ENCODE data around the gene CCNQ.

CCNQ gene

GRCh38 chrX:153585827-153586226, 13.1 kb downstream of the CCNQ start:
- no peak overlapping the region for H3K9ac ChIP-seq (ENCODE audit: low read depth in 1 of 2, low read length in 2 of 2)
- H3K27me3 ChIP-seq (ENCODE audit: control insufficient read depth in 1 of 2, insufficient read depth in 2 of 2, low read length in 2 of 2), result no peaks in the 10 kb centered on the region
- peaks cover 7 to 24% of the 10 kb centered on the region in 2 donors for H3K36me3 ChIP-seq (ENCODE audit: control insufficient read depth in 1 of 2, insufficient read depth in 2 of 2, low read length in 2 of 2)
- H3K4me1 ChIP-seq (ENCODE audit: control insufficient read depth in 1 of 2, insufficient read depth in 2 of 2, low read length in 2 of 2), result no peaks in the 10 kb centered on the region
- H3K27ac ChIP-seq (ENCODE audit: low read depth, low read length), result no peak overlapping the region
- no peaks in the 10 kb centered on the region for H3K9me3 ChIP-seq (ENCODE audit: control insufficient read depth in 1 of 2, low read length in 2 of 2)
- H3K4me3 ChIP-seq (ENCODE audit: low read depth in 1 of 2, low read length in 2 of 2), result no peak overlapping the region

- Histone ChIP-seq H3K4me1 (ENCODE audit: control insufficient read depth in 1 of 2, insufficient read depth in 2 of 2, low read length in 2 of 2) (no peaks in the 10 kb centered on the region), H3K4me3 (ENCODE audit: low read depth in 1 of 2, low read length in 2 of 2) (no peak overlapping the region), H3K9me3 (ENCODE audit: control insufficient read depth in 1 of 2, low read length in 2 of 2) (no peaks in the 10 kb centered on the region), H3K27me3 (ENCODE audit: control insufficient read depth in 1 of 2, insufficient read depth in 2 of 2, low read length in 2 of 2) (no peaks in the 10 kb centered on the region), H3K9ac (ENCODE audit: low read depth in 1 of 2, low read length in 2 of 2) (no peak overlapping the region), H3K36me3 (ENCODE audit: control insufficient read depth in 1 of 2, insufficient read depth in 2 of 2, low read length in 2 of 2) (peaks cover 7 to 17% of the 10 kb centered on the region in 2 donors), H3K27ac (ENCODE audit: low read depth, low read length) (no peak overlapping the region)
These were observed 15.5 kb downstream of the CCNQ start for GRCh38 chrX:153583433-153583832.

GRCh38 chrX:153582896-153583295, 16.0 kb downstream of the CCNQ start:
- Histone ChIP-seq H3K36me3 (ENCODE audit: control insufficient read depth in 1 of 2, insufficient read depth in 2 of 2, low read length in 2 of 2) (peaks cover 7 to 12% of the 10 kb centered on the region in 2 donors), H3K9ac (ENCODE audit: low read depth in 1 of 2, low read length in 2 of 2) (no peak overlapping the region), H3K27me3 (ENCODE audit: control insufficient read depth in 1 of 2, insufficient read depth in 2 of 2, low read length in 2 of 2) (no peaks in the 10 kb centered on the region), H3K4me1 (ENCODE audit: control insufficient read depth in 1 of 2, insufficient read depth in 2 of 2, low read length in 2 of 2) (no peaks in the 10 kb centered on the region), H3K27ac (ENCODE audit: low read depth, low read length) (no peak overlapping the region), H3K9me3 (ENCODE audit: control insufficient read depth in 1 of 2, low read length in 2 of 2) (no peaks in the 10 kb centered on the region), H3K4me3 (ENCODE audit: low read depth in 1 of 2, low read length in 2 of 2) (no peak overlapping the region)

- H3K4me3 ChIP-seq (ENCODE audit: low read depth in 1 of 2, low read length in 2 of 2), result no peak overlapping the region
- no peaks in the 10 kb centered on the region for H3K27me3 ChIP-seq (ENCODE audit: control insufficient read depth in 1 of 2, insufficient read depth in 2 of 2, low read length in 2 of 2)
- H3K9me3 ChIP-seq (ENCODE audit: control insufficient read depth in 1 of 2, low read length in 2 of 2), result no peaks in the 10 kb centered on the region
- H3K4me1 ChIP-seq (ENCODE audit: control insufficient read depth in 1 of 2, insufficient read depth in 2 of 2, low read length in 2 of 2), result no peaks in the 10 kb centered on the region
- no peak overlapping the region for H3K27ac ChIP-seq (ENCODE audit: low read depth, low read length)
- H3K9ac ChIP-seq (ENCODE audit: low read depth in 1 of 2, low read length in 2 of 2), result no peak overlapping the region
- H3K36me3 ChIP-seq (ENCODE audit: control insufficient read depth in 1 of 2, insufficient read depth in 2 of 2, low read length in 2 of 2), result no peaks in the 10 kb centered on the region
These were observed 18.1 kb downstream of the CCNQ start for GRCh38 chrX:153580700-153581386.

- no peak overlapping the region for H3K4me3 ChIP-seq (ENCODE audit: low read depth in 1 of 2, low read length in 2 of 2)
- no peak overlapping the region for H3K27ac ChIP-seq (ENCODE audit: low read depth, low read length)
- no peaks in the 10 kb centered on the region for H3K36me3 ChIP-seq (ENCODE audit: control insufficient read depth in 1 of 2, insufficient read depth in 2 of 2, low read length in 2 of 2)
- H3K9ac ChIP-seq (ENCODE audit: low read depth in 1 of 2, low read length in 2 of 2), result no peak overlapping the region
- no peaks in the 10 kb centered on the region for H3K4me1 ChIP-seq (ENCODE audit: control insufficient read depth in 1 of 2, insufficient read depth in 2 of 2, low read length in 2 of 2)
- H3K9me3 ChIP-seq (ENCODE audit: control insufficient read depth in 1 of 2, low read length in 2 of 2), result no peaks in the 10 kb centered on the region
- H3K27me3 ChIP-seq (ENCODE audit: control insufficient read depth in 1 of 2, insufficient read depth in 2 of 2, low read length in 2 of 2), result no peaks in the 10 kb centered on the region
These were observed 20.1 kb downstream of the CCNQ start for GRCh38 chrX:153578889-153579288.

GRCh38 chrX:153578200-153578835, 20.6 kb downstream of the CCNQ start:
- Histone ChIP-seq H3K9ac (ENCODE audit: low read depth in 1 of 2, low read length in 2 of 2) (no peak overlapping the region), H3K27me3 (ENCODE audit: control insufficient read depth in 1 of 2, insufficient read depth in 2 of 2, low read length in 2 of 2) (no peaks in the 10 kb centered on the region), H3K4me1 (ENCODE audit: control insufficient read depth in 1 of 2, insufficient read depth in 2 of 2, low read length in 2 of 2) (no peaks in the 10 kb centered on the region), H3K27ac (ENCODE audit: low read depth, low read length) (no peak overlapping the region), H3K4me3 (ENCODE audit: low read depth in 1 of 2, low read length in 2 of 2) (no peak overlapping the region), H3K9me3 (ENCODE audit: control insufficient read depth in 1 of 2, low read length in 2 of 2) (no peaks in the 10 kb centered on the region), H3K36me3 (ENCODE audit: control insufficient read depth in 1 of 2, insufficient read depth in 2 of 2, low read length in 2 of 2) (no peaks in the 10 kb centered on the region)

- Histone ChIP-seq H3K9me3 (ENCODE audit: control insufficient read depth in 1 of 2, low read length in 2 of 2) (no peaks in the 10 kb centered on the region), H3K4me3 (ENCODE audit: low read depth in 1 of 2, low read length in 2 of 2) (no peak overlapping the region), H3K27ac (ENCODE audit: low read depth, low read length) (no peak overlapping the region), H3K4me1 (ENCODE audit: control insufficient read depth in 1 of 2, insufficient read depth in 2 of 2, low read length in 2 of 2) (no peaks in the 10 kb centered on the region), H3K9ac (ENCODE audit: low read depth in 1 of 2, low read length in 2 of 2) (no peak overlapping the region), H3K27me3 (ENCODE audit: control insufficient read depth in 1 of 2, insufficient read depth in 2 of 2, low read length in 2 of 2) (no peaks in the 10 kb centered on the region), H3K36me3 (ENCODE audit: control insufficient read depth in 1 of 2, insufficient read depth in 2 of 2, low read length in 2 of 2) (no peaks in the 10 kb centered on the region)
These were observed 22.0 kb downstream of the CCNQ start for GRCh38 chrX:153576961-153577360.

GRCh38 chrX:153576239-153576870, 22.6 kb downstream of the CCNQ start:
- Histone ChIP-seq H3K9me3 (ENCODE audit: control insufficient read depth in 1 of 2, low read length in 2 of 2) (no peaks in the 10 kb centered on the region), H3K27ac (ENCODE audit: low read depth, low read length) (no peak overlapping the region), H3K4me3 (ENCODE audit: low read depth in 1 of 2, low read length in 2 of 2) (no peak overlapping the region), H3K27me3 (ENCODE audit: control insufficient read depth in 1 of 2, insufficient read depth in 2 of 2, low read length in 2 of 2) (no peaks in the 10 kb centered on the region), H3K4me1 (ENCODE audit: control insufficient read depth in 1 of 2, insufficient read depth in 2 of 2, low read length in 2 of 2) (no peaks in the 10 kb centered on the region), H3K36me3 (ENCODE audit: control insufficient read depth in 1 of 2, insufficient read depth in 2 of 2, low read length in 2 of 2) (no peaks in the 10 kb centered on the region), H3K9ac (ENCODE audit: low read depth in 1 of 2, low read length in 2 of 2) (no peak overlapping the region)

- Histone ChIP-seq H3K4me1 (ENCODE audit: control insufficient read depth in 1 of 2, insufficient read depth in 2 of 2, low read length in 2 of 2) (no peaks in the 10 kb centered on the region), H3K4me3 (ENCODE audit: low read depth in 1 of 2, low read length in 2 of 2) (no peak overlapping the region), H3K27ac (ENCODE audit: low read depth, low read length) (no peak overlapping the region), H3K9me3 (ENCODE audit: control insufficient read depth in 1 of 2, low read length in 2 of 2) (no peaks in the 10 kb centered on the region), H3K27me3 (ENCODE audit: control insufficient read depth in 1 of 2, insufficient read depth in 2 of 2, low read length in 2 of 2) (no peaks in the 10 kb centered on the region), H3K9ac (ENCODE audit: low read depth in 1 of 2, low read length in 2 of 2) (no peak overlapping the region), H3K36me3 (ENCODE audit: control insufficient read depth in 1 of 2, insufficient read depth in 2 of 2, low read length in 2 of 2) (no peaks in the 10 kb centered on the region)
These were observed 25.0 kb downstream of the CCNQ start for GRCh38 chrX:153573984-153574383.

- Histone ChIP-seq H3K36me3 (ENCODE audit: control insufficient read depth in 1 of 2, insufficient read depth in 2 of 2, low read length in 2 of 2) (no peaks in the 10 kb centered on the region), H3K27me3 (ENCODE audit: control insufficient read depth in 1 of 2, insufficient read depth in 2 of 2, low read length in 2 of 2) (no peaks in the 10 kb centered on the region), H3K4me3 (ENCODE audit: low read depth in 1 of 2, low read length in 2 of 2) (no peak overlapping the region), H3K4me1 (ENCODE audit: control insufficient read depth in 1 of 2, insufficient read depth in 2 of 2, low read length in 2 of 2) (no peaks in the 10 kb centered on the region), H3K9ac (ENCODE audit: low read depth in 1 of 2, low read length in 2 of 2) (no peak overlapping the region), H3K9me3 (ENCODE audit: control insufficient read depth in 1 of 2, low read length in 2 of 2) (no peaks in the 10 kb centered on the region), H3K27ac (ENCODE audit: low read depth, low read length) (no peak overlapping the region)
These were observed 26.3 kb downstream of the CCNQ start for GRCh38 chrX:153572601-153573000.
